ENCODE data around the gene ZNF574. TPM values are rescaled to one million over a fixed set of nuclear protein-coding genes. Genes with fewer than 3 reads are reported as not detected.
A peak's percentile ranks its signal among the peaks of the same experiment; 100 is the strongest.

Gene ZNF574
- total RNA-seq, 2 donors from 2014 or later: 11.5 to 12.2 TPM

- no peak for ATAC-seq (replicated peaks in 1 of 2)
- peaks cover 39% of the 10 kb centered on the region for H3K4me1 Mint-ChIP-seq (ENCODE audit: low read depth)
- H3K27ac Mint-ChIP-seq: peak overlapping the region; percentile 85
- peaks cover 3 to 6% of the 10 kb centered on the region in 2 donors for H3K36me3 Mint-ChIP-seq (ENCODE audit: insufficient read depth in 2 of 2)
- H3K9me3 Mint-ChIP-seq: no peaks in the 10 kb centered on the region
- H3K4me3 Mint-ChIP-seq: peak overlapping the region; percentile 83 to 86
- H3K27me3 Mint-ChIP-seq (ENCODE audit: low read depth): no peaks in the 10 kb centered on the region
- no peak for DNase-seq
These were observed 44.5 kb downstream of the ZNF574 start for GRCh38 chr19:42120276-42120980.

GRCh38 chr19:42121036-42121621 lies 45.2 kb downstream of the ZNF574 start:
- DNase-seq: no peak
- Mint-ChIP-seq H3K9me3 (no peaks in the 10 kb centered on the region), H3K36me3 (ENCODE audit: insufficient read depth in 2 of 2) (peaks cover 2% of the 10 kb centered on the region in 2 donors), H3K27me3 (ENCODE audit: low read depth) (no peaks in the 10 kb centered on the region), H3K27ac (peak overlapping the region; percentile 91), H3K4me3 (peak overlapping the region; percentile 83 to 86), H3K4me1 (ENCODE audit: low read depth) (peaks cover 39% of the 10 kb centered on the region)
- ATAC-seq (replicated peaks in 1 of 2): peak in 1 of 2 donors; percentile 1

- Mint-ChIP-seq H3K36me3 (ENCODE audit: insufficient read depth in 2 of 2) (peaks cover 2% of the 10 kb centered on the region in 2 donors), H3K27ac (peak overlapping the region; percentile 91), H3K27me3 (ENCODE audit: low read depth) (no peaks in the 10 kb centered on the region), H3K4me1 (ENCODE audit: low read depth) (peaks cover 44% of the 10 kb centered on the region), H3K4me3 (peak overlapping the region; percentile 83 to 86), H3K9me3 (no peaks in the 10 kb centered on the region)
- DNase-seq (peak; percentile 86), ATAC-seq (replicated peaks in 1 of 2) (peak; percentile 78 to 86)
These were observed 45.7 kb downstream of the ZNF574 start for GRCh38 chr19:42121656-42122069.

GRCh38 chr19:42122691-42123607 lies 47.0 kb downstream of the ZNF574 start:
- Mint-ChIP-seq H3K4me3 (peak overlapping the region; percentile 83 to 86), H3K4me1 (ENCODE audit: low read depth) (peaks cover 56% of the 10 kb centered on the region), H3K36me3 (ENCODE audit: insufficient read depth in 2 of 2) (peaks cover 0 to 2% of the 10 kb centered on the region in 2 donors), H3K27me3 (ENCODE audit: low read depth) (no peaks in the 10 kb centered on the region), H3K9me3 (no peaks in the 10 kb centered on the region), H3K27ac (peak overlapping the region; percentile 97)
- ATAC-seq (replicated peaks in 1 of 2) (peak; percentile 86 to 89), DNase-seq (peak; percentile 81)

- Mint-ChIP-seq H3K36me3 (ENCODE audit: insufficient read depth in 2 of 2) (peaks cover 0 to 2% of the 10 kb centered on the region in 2 donors), H3K9me3 (no peaks in the 10 kb centered on the region), H3K27ac (peak overlapping the region; percentile 97), H3K27me3 (ENCODE audit: low read depth) (no peaks in the 10 kb centered on the region), H3K4me1 (ENCODE audit: low read depth) (peaks cover 58% of the 10 kb centered on the region), H3K4me3 (peak overlapping the region; percentile 83 to 86)
- ATAC-seq (replicated peaks in 1 of 2): no peak
- DNase-seq: no peak
These were observed 47.8 kb downstream of the ZNF574 start for GRCh38 chr19:42123765-42124164.

GRCh38 chr19:42124386-42124901 lies 48.5 kb downstream of the ZNF574 start:
- no peak overlapping the region for H3K4me3 Mint-ChIP-seq
- no peaks in the 10 kb centered on the region for H3K27me3 Mint-ChIP-seq (ENCODE audit: low read depth)
- H3K36me3 Mint-ChIP-seq (ENCODE audit: insufficient read depth in 2 of 2): peaks cover 0 to 2% of the 10 kb centered on the region in 2 donors
- peaks cover 64% of the 10 kb centered on the region for H3K4me1 Mint-ChIP-seq (ENCODE audit: low read depth)
- ATAC-seq (replicated peaks in 1 of 2) (no peak), DNase-seq (no peak)
- peak overlapping the region; percentile 17 for H3K27ac Mint-ChIP-seq
- H3K9me3 Mint-ChIP-seq: no peaks in the 10 kb centered on the region

- H3K4me1 Mint-ChIP-seq (ENCODE audit: low read depth): peaks cover 73% of the 10 kb centered on the region
- H3K4me3 Mint-ChIP-seq: no peak overlapping the region
- H3K36me3 Mint-ChIP-seq (ENCODE audit: insufficient read depth in 2 of 2): peaks cover 0 to 2% of the 10 kb centered on the region in 2 donors
- no peak for ATAC-seq (replicated peaks in 1 of 2)
- peak overlapping the region; percentile 20 for H3K27ac Mint-ChIP-seq
- no peak for DNase-seq
- no peaks in the 10 kb centered on the region for H3K27me3 Mint-ChIP-seq (ENCODE audit: low read depth)
- H3K9me3 Mint-ChIP-seq: no peaks in the 10 kb centered on the region
These were observed 49.6 kb downstream of the ZNF574 start for GRCh38 chr19:42125536-42125935.

- Mint-ChIP-seq H3K36me3 (ENCODE audit: insufficient read depth in 2 of 2) (peaks cover 0 to 4% of the 10 kb centered on the region in 2 donors), H3K4me1 (ENCODE audit: low read depth) (peaks cover 73% of the 10 kb centered on the region), H3K9me3 (no peaks in the 10 kb centered on the region), H3K4me3 (no peak overlapping the region), H3K27ac (no peak overlapping the region), H3K27me3 (ENCODE audit: low read depth) (no peaks in the 10 kb centered on the region)
- DNase-seq (no peak), ATAC-seq (replicated peaks in 1 of 2) (no peak)
These were observed 50.6 kb downstream of the ZNF574 start for GRCh38 chr19:42126574-42126973.

- Mint-ChIP-seq H3K9me3 (no peaks in the 10 kb centered on the region), H3K27me3 (ENCODE audit: low read depth) (no peaks in the 10 kb centered on the region), H3K4me1 (ENCODE audit: low read depth) (peaks cover 65% of the 10 kb centered on the region), H3K27ac (peak overlapping the region; percentile 17), H3K4me3 (peak overlapping the region; percentile 48 to 93), H3K36me3 (ENCODE audit: insufficient read depth in 2 of 2) (peaks cover 0 to 2% of the 10 kb centered on the region in 2 donors)
- ATAC-seq (replicated peaks in 1 of 2): no peak
- DNase-seq: no peak
These were observed 53.7 kb downstream of the ZNF574 start for GRCh38 chr19:42129399-42130253.

- DNase-seq (no peak), ATAC-seq (replicated peaks in 1 of 2) (no peak)
- H3K27me3 Mint-ChIP-seq (ENCODE audit: low read depth): no peaks in the 10 kb centered on the region
- H3K4me1 Mint-ChIP-seq (ENCODE audit: low read depth): peaks cover 65% of the 10 kb centered on the region
- peak overlapping the region; percentile 48 to 93 for H3K4me3 Mint-ChIP-seq
- peak overlapping the region; percentile 32 for H3K27ac Mint-ChIP-seq
- H3K36me3 Mint-ChIP-seq (ENCODE audit: insufficient read depth in 2 of 2): peaks cover 0 to 2% of the 10 kb centered on the region in 2 donors
- no peaks in the 10 kb centered on the region for H3K9me3 Mint-ChIP-seq
These were observed 54.2 kb downstream of the ZNF574 start for GRCh38 chr19:42130254-42130573.

Data from activated T-cell treated with anti-CD3 and anti-CD28 coated beads, Interleukin-2, amount 50 U/mL, for 72 hours (primary cell).